ENCODE results near the gene ADRA2C.

ADRA2C gene

DNA sequence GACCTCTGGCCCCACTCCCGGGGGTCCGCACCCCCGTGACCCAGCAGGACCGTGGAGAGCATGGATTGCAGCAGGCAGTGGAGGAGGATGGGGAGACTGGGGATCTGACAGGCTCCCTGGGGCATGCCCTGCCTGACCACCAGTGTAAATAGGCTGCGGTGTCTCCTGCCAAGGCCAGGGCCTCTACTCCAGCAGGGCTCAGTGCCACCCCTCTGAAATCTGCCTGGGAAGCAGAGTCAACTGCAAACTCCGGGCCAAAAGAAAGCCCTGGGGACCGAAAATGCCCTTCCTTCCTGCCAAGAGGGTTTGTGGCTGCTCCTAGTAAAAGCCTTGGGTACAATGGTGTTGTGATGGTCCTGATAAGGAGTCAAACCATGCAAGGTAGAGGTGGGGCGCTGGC is 6.4 kb downstream of the ADRA2C start:
- Histone ChIP-seq H3F3A (ENCODE audit: low read depth) (no peaks in the 10 kb centered on the region), H3K4me3 (ENCODE audit: low read length, poor library complexity, severe bottlenecking) (no peak overlapping the region), H3K9ac (ENCODE audit: low read depth, low read length, poor library complexity, severe bottlenecking) (no peak overlapping the region), H3K4me2 (ENCODE audit: low read depth, low read length, poor library complexity, severe bottlenecking) (no peak overlapping the region), H3K79me2 (ENCODE audit: insufficient read depth, low read length) (no peaks in the 10 kb centered on the region), H2AFZ (ENCODE audit: low read length) (no peak overlapping the region), H3K9me2 (replicated peaks; ENCODE audit: low read depth, low read length) (no peaks in the 10 kb centered on the region), H3K27me3 (ENCODE audit: insufficient read depth, low read length, poor library complexity, severe bottlenecking) (no peaks in the 10 kb centered on the region), H3K36me3 (ENCODE audit: insufficient read depth, low read length) (no peaks in the 10 kb centered on the region), H4K20me1 (ENCODE audit: insufficient read depth, low read length, poor library complexity, severe bottlenecking) (no peaks in the 10 kb centered on the region), H3K4me1 (ENCODE audit: insufficient read depth, low read length, poor library complexity, severe bottlenecking) (no peaks in the 10 kb centered on the region), H3K9me3 (ENCODE audit: insufficient read depth, low read depth, low read length) (no peaks in the 10 kb centered on the region)
- TF ChIP-seq, protein P1, sequence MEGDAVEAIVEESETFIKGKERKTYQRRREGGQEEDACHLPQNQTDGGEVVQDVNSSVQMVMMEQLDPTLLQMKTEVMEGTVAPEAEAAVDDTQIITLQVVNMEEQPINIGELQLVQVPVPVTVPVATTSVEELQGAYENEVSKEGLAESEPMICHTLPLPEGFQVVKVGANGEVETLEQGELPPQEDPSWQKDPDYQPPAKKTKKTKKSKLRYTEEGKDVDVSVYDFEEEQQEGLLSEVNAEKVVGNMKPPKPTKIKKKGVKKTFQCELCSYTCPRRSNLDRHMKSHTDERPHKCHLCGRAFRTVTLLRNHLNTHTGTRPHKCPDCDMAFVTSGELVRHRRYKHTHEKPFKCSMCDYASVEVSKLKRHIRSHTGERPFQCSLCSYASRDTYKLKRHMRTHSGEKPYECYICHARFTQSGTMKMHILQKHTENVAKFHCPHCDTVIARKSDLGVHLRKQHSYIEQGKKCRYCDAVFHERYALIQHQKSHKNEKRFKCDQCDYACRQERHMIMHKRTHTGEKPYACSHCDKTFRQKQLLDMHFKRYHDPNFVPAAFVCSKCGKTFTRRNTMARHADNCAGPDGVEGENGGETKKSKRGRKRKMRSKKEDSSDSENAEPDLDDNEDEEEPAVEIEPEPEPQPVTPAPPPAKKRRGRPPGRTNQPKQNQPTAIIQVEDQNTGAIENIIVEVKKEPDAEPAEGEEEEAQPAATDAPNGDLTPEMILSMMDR (conservative IDR thresholded peaks at IDR 0.05; ENCODE audit: low read length): no peak
- TF ChIP-seq EZH2phosphoT487 (IDR thresholded peaks at IDR 0.05; ENCODE audit: borderline replicate concordance): no peak

DNA sequence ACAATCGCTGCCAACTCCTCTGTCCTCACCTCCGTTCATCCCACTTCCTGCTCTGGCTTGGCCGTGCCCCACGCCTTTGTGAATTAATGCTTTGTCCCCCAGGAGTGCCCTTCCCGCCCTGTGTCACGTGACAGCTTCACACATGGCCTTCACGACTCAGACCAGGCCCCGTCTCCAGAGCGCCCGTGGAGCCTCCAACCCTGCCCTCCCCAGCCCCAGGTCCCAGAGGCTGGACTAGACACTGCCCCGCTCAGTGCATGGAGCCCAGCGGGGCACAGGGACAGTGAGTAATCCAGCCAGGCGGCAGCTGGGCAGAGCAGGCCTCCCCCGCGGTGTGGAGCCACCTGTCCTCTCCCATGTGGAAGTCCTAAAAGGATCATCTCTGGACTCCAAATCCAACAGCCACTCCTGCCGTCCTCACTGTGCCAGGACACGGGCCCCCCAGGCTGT is 7.4 kb downstream of the ADRA2C start:
- H3K9me3 ChIP-seq (ENCODE audit: insufficient read depth, low read depth, low read length): no peaks in the 10 kb centered on the region
- no peak overlapping the region for H3K4me3 ChIP-seq (ENCODE audit: low read length, poor library complexity, severe bottlenecking)
- no peaks in the 10 kb centered on the region for H3K79me2 ChIP-seq (ENCODE audit: insufficient read depth, low read length)
- H3K36me3 ChIP-seq (ENCODE audit: insufficient read depth, low read length): no peaks in the 10 kb centered on the region
- TF ChIP-seq, protein P1 (conservative IDR thresholded peaks at IDR 0.05; ENCODE audit: low read length): no peak
- TF ChIP-seq EZH2phosphoT487 (IDR thresholded peaks at IDR 0.05; ENCODE audit: borderline replicate concordance): no peak
- H3K4me1 ChIP-seq (ENCODE audit: insufficient read depth, low read length, poor library complexity, severe bottlenecking): no peaks in the 10 kb centered on the region
- no peaks in the 10 kb centered on the region for H4K20me1 ChIP-seq (ENCODE audit: insufficient read depth, low read length, poor library complexity, severe bottlenecking)
- no peak overlapping the region for H2AFZ ChIP-seq (ENCODE audit: low read length)
- H3K27me3 ChIP-seq (ENCODE audit: insufficient read depth, low read length, poor library complexity, severe bottlenecking): no peaks in the 10 kb centered on the region
- H3F3A ChIP-seq (ENCODE audit: low read depth): no peaks in the 10 kb centered on the region
- no peak overlapping the region for H3K4me2 ChIP-seq (ENCODE audit: low read depth, low read length, poor library complexity, severe bottlenecking)
- no peaks in the 10 kb centered on the region for H3K9me2 ChIP-seq (replicated peaks; ENCODE audit: low read depth, low read length)
- no peak overlapping the region for H3K9ac ChIP-seq (ENCODE audit: low read depth, low read length, poor library complexity, severe bottlenecking)

DNA sequence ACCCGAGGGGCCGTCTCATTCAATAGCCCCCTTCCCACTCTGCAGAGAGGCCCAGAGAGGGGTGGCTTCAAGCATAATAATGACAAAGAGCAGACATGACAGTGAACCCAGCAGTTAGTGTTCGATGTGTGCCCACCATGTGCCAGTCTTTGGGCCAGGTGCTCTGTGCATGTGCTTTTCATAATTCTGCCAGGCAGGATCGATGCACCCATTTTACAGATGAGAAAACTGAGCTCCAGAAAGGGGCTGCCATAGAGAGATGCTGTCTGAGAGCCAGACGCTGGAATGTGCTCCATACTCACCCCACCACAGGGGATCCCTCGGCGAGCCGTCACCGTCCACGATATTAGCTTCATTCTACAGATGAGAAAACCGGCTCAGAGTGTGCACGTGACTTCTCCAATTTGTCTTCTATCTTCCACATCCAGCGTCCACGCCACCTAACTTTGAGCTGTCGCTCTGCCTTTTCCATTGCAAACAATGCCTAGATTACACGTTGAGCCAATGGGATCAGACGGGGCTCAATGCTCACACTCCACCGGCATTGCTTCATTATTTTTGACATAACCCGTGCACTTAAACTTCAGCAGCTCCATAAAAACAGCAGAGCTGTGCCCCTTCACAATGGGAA is 8.2 kb downstream of the ADRA2C start:
- Histone ChIP-seq H3F3A (ENCODE audit: low read depth) (no peaks in the 10 kb centered on the region), H4K20me1 (ENCODE audit: insufficient read depth, low read length, poor library complexity, severe bottlenecking) (no peaks in the 10 kb centered on the region), H3K4me1 (ENCODE audit: insufficient read depth, low read length, poor library complexity, severe bottlenecking) (no peaks in the 10 kb centered on the region), H3K36me3 (ENCODE audit: insufficient read depth, low read length) (no peaks in the 10 kb centered on the region), H3K9me3 (ENCODE audit: insufficient read depth, low read depth, low read length) (no peaks in the 10 kb centered on the region), H3K4me3 (ENCODE audit: low read length, poor library complexity, severe bottlenecking) (no peak overlapping the region), H3K9ac (ENCODE audit: low read depth, low read length, poor library complexity, severe bottlenecking) (no peak overlapping the region), H3K79me2 (ENCODE audit: insufficient read depth, low read length) (no peaks in the 10 kb centered on the region), H2AFZ (ENCODE audit: low read length) (no peak overlapping the region), H3K4me2 (ENCODE audit: low read depth, low read length, poor library complexity, severe bottlenecking) (no peak overlapping the region), H3K27me3 (ENCODE audit: insufficient read depth, low read length, poor library complexity, severe bottlenecking) (no peaks in the 10 kb centered on the region), H3K9me2 (replicated peaks; ENCODE audit: low read depth, low read length) (no peaks in the 10 kb centered on the region)
- TF ChIP-seq EZH2phosphoT487 (IDR thresholded peaks at IDR 0.05; ENCODE audit: borderline replicate concordance): no peak
- TF ChIP-seq, protein P1 (conservative IDR thresholded peaks at IDR 0.05; ENCODE audit: low read length): no peak

All from Loucy (cell line).